HG02759 (cell line): ENCODE results near the gene CTNNA3.

Experiments
- ATAC-seq: cut with Tn5 transposase; IDR thresholded peaks from one replicate; pipeline ENCODE4 v1.9.1; 2021; ENCODE audit warnings: mild to moderate bottlenecking, moderate library complexity; ENCODE audit not compliant: unreplicated experiment

Gene CTNNA3

DNA sequence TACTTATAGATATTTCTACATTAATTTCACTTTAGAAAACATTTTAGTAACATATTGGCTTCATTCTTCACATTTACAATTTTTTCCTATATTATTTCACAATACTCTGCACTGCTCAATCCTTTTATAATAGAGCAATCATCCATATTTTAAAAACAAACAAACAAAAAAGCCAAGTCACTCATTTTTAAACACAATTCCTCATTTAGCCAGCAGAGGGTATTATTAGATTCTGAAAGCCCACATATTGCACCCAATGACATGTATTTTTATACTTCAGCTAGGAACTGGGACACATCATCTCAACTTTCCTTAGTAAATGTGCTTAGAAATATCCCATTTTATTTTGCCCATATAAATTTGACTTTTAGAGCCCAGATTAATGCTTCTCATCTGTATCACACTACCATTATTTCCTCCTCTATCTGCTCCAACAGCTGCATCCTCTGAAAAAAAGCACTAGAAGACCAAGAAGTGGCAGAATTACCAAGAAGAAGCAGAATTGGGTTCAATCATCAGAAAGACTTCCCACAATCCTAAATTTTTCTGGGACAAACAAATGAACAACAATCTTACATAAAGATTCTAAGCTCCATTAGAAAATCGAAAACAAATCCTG lies 29.5 kb downstream of the CTNNA3 start:
- no peak for ATAC-seq

GRCh38 chr10:67665491-67665890 lies 30.5 kb downstream of the CTNNA3 start:
- ATAC-seq = no peak

GRCh38 chr10:67664942-67665341 lies 31.1 kb downstream of the CTNNA3 start:
- no peak for ATAC-seq

- ATAC-seq = no peak
Observed at GRCh38 chr10:67663449-67664087, 32.4 kb downstream of the CTNNA3 start.

- no peak for ATAC-seq
Observed at GRCh38 chr10:67662415-67662814, 33.6 kb downstream of the CTNNA3 start.

DNA sequence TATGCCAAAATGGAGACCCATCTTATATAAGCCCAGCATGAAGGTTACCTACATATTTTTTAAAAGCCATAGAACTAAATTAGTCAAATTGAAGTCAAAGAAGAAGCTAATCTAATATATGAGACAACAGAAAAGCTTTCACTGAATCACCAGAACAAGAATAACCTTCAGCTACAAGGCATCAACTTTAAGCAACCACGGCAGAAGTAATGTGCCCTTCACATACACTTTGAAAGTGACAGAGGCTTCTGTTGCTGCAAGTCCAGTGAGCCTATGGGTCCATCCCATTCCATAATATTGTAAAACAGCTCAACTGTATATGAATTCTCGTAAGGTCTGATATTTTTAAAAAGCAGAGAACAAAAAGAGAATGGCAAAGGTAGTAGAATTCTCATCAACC lies 36.5 kb downstream of the CTNNA3 start:
- no peak for ATAC-seq

DNA sequence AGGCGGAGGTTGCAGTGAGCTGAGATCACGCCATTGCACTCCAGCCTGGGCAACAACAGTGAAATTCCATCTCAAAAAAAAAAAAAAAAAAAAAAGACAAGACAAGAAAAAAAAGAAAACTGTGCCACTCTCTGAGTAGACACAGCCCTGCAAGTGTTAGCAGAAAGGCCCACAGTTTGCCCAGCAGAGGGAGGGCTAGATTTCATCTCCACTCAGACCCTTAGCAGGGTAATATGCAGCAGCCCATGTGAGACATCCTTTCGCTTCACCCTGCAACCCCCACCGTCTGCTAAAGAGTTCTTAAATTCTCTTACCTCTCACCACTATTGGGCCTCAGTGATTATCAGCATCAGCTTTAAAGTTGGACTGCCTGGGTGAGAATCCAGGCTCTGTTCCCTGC lies 38.2 kb downstream of the CTNNA3 start:
- no peak for ATAC-seq

DNA sequence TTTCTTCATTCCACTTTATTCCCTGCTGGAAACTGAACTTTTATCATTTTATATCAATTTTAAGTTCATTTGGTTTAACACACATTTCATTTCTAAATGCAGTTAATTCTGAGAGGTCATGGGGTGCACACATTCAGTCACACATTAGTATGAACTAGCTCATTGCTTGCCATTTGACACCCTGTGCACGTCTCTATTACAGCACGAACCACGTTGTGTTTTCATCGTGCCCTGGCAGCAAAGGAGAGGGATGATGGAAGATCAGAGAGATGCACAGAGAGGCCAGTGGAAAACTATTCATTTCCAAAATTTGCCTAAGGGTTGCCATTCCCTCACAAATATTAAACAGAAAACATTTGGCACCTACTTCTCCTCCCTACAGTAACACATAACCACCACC lies 45.4 kb downstream of the CTNNA3 start:
- ATAC-seq = no peak

DNA sequence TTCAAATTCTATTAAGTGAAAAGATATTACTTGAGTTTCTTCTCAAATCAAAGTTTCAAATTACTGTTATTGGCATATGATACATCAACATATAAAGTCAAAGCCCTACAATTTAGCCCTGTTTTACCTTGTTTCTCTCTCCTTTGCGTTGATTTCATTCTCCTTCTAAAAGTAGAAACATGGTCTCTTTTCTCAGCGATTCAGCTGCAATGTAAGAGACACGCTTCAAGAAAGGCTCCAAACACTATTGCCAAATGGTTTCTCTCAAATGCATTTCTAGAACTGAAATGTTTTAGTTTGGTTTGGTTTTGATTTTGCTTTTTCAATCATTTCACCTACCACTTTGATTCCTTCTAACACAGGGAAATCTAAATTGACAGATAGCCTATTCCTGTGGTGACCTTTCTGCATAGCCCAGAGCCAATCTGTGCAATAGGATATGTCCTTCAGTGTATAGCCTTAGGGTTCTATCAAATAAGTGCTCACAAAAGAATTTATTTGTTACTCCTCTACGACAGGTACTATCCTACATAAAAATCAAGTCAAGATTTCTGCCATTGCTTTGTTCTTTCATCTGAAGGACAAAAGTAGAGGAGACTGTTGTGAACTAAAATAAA lies 47.3 kb downstream of the CTNNA3 start:
- no peak for ATAC-seq

GRCh38 chr10:67630904-67631303 lies 65.1 kb downstream of the CTNNA3 start:
- no peak for ATAC-seq

DNA sequence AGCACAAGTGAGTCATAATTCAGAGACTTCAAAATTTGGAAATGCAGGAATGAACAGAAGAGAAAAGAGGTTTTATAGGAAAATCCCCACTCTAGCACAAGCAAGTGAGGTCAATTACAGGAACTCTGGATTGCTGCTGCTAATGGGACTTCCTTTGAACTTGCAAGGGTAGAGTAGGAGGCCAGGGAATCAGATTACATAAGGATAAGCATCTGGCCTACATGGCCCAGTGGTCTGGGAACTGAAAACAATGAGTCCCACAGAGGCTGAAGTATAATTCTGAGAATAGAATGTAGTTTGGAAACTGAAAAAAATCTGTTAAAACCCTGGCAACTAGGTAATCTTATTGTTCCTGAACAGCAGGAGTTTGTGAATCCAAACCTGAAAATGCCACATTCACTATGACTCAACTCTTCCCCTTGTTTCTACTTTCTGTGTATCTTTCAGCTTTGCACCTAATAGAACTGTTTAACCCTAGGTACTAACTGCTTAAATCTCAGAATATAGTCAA lies 66.5 kb downstream of the CTNNA3 start:
- no peak for ATAC-seq

DNA sequence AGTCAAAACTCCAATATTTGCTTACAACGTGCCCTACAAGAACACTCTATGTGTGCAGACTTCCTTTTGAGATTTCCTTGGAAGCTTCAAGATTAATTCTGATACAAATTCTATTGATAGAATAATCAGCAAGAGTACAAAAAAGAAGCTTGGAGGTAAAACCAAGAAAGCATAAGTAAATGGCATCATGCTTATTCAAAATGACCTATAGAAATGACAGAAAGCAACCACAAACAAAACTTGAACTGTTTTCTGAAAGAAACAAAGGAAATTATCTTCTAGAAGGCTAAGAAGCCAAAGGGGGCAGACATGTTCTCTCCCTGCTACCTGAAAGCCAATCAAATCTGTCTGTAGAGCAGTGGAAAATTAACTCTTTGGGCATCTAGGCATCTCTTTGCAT lies 73.0 kb downstream of the CTNNA3 start:
- no peak for ATAC-seq

- no peak for ATAC-seq
Observed at GRCh38 chr10:67622511-67622910, 73.5 kb downstream of the CTNNA3 start.

- no peak for ATAC-seq
Observed at GRCh38 chr10:67621834-67622233, 74.2 kb downstream of the CTNNA3 start.

GRCh38 chr10:67618116-67618515 lies 77.9 kb downstream of the CTNNA3 start:
- no peak for ATAC-seq

GRCh38 chr10:67612577-67613537 lies 83.1 kb downstream of the CTNNA3 start:
- peak; percentile 94 for ATAC-seq

DNA sequence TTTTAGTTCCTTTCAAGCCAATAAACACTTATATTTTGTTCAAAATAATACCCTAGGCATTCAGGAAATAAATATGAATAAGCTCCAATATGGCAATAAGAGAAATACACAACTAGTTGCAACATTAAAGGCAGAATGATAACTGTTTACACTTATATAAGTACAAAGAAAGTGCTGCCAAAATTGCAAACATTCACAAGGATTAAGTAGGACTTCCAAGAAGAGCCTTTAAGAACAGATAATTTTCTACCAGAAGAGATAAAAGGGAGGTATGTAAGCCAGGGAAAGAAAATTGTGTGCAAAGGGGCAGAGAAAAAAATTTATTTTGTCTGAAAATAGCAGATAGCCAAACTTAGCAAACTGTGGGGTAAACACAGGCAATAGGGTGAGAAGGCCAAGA lies 83.8 kb downstream of the CTNNA3 start:
- ATAC-seq = no peak

GRCh38 chr10:67609996-67610793 lies 85.8 kb downstream of the CTNNA3 start:
- ATAC-seq = no peak

GRCh38 chr10:67608001-67608400 lies 88.0 kb downstream of the CTNNA3 start:
- no peak for ATAC-seq

GRCh38 chr10:67607472-67607871 lies 88.5 kb downstream of the CTNNA3 start:
- ATAC-seq = peak; percentile 65
